ENCODE results near the gene AGPS.
"Not testable (repeated sequence)": the region's sequence is repeated elsewhere in the genome, so short reads cannot be mapped to it uniquely, and the experiment has no call there.

DNA sequence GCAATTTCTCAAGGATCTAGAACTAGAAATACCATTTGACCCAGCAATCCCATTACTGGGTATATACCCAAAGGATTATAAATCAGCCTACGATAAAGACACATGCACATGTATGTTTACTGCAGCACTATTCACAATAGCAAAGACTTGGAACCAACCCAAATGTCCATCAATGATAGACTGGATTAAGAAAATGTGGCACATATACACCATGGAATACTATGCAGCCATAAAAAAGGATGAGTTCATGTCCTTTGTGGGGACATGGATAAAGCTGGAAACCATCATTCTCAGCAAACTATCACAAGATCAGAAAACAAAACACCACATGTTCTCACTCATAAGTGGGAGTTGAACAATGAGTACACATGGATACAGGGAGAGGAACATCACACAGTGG is 67.2 kb downstream of the AGPS start:
- TF ChIP-seq POLR2A, CTCF (IDR thresholded peaks at IDR 0.05): not testable (repeated sequence)
